PC-9 (cell line): ENCODE data around the gene DNAJC7.

Source experiments
- CTCF ChIP-seq: fragments of 200-600 bp; sonication (generic); conservative IDR thresholded peaks from 2 replicates; pipeline ENCODE4 v1.6.1; 2017; ENCODE audit warnings: mixed run types, antibody characterized with exemption, mild to moderate bottlenecking, moderate library complexity
- EZH2 ChIP-seq: fragments of 200-600 bp; sonication (generic); IDR thresholded peaks from 2 replicates; pipeline ENCODE4 v1.8.0; 2017; ENCODE audit warnings: antibody characterized with exemption, low read depth

- TF ChIP-seq CTCF (no peak), EZH2 (no peak)
Measured at GRCh38 chr17:41939693-41940090, 77.5 kb downstream of the DNAJC7 start.
